K562 (cell line): ENCODE data around the gene FETUB. TPM values are rescaled to one million over a fixed set of nuclear protein-coding genes. Genes with fewer than 3 reads are reported as not detected.
"Not testable (repeated sequence)": the region's sequence is repeated elsewhere in the genome, so short reads cannot be mapped to it uniquely, and the experiment has no call there.

Experiments
- ATAC-seq: fragments of 200-7000 bp; cut with Tn5 transposase; 3 replicates; pipeline ENCODE4 v1.9.1; 2020; ENCODE audit warnings: moderate library complexity
- BruUV-seq: library from RNA; stranded (reverse); fragments of 400-500 nt; replicated peaks from 2 replicates; lab custom pipeline; 2021; lab: Mats Ljungman, UMichigan
- CTCF ChIA-PET: fragments of 300-600 bp; formaldehyde crosslinking; extraction: SDS; loops from one replicate; lab custom pipeline; 2021; ENCODE audit warnings: low intra/inter-chr PET ratio; lab: Yijun Ruan, JAX
- POLR2A ChIA-PET: fragments of 300-600, 350-650 bp; sonication (Branson Sonifier 250); formaldehyde crosslinking; extraction: SDS; loops from one replicate; lab custom pipeline; 2021; ENCODE audit warnings: antibody characterized with exemption, inconsistent platforms; lab: Yijun Ruan, JAX
- DNase-seq, 4 experiments: peaks; one replicate each; pipeline versions ENCODE4 v3.0.0 to v3.0.0-alpha.2; 2011 to 2018; ENCODE audit warnings: low spot score in 3 of 4, mixed read lengths in 3 of 4; ENCODE audit errors: extremely low read depth in 1 of 4
- FAIRE-seq: peaks from 2 replicates; lab custom pipeline; 2011; peaks lifted over from hg19 to GRCh38; lab: Jason Lieb, UNC
- H2AFZ ChIP-seq: 2 replicates; pipeline ENCODE4 v1.6.0; 2011; ENCODE audit warnings: low read depth, low read length, control low read depth, inconsistent platforms
- H3K27ac ChIP-seq: fragments of 200-600 bp; 3 replicates; pipeline ENCODE4 v1.8.0; 2011; ENCODE audit warnings: low read depth, mild to moderate bottlenecking, control low read depth, inconsistent platforms, low read length, moderate library complexity, mixed read lengths; ENCODE audit errors: extremely low read depth
- H3K27me3 ChIP-seq, 2 experiments: fragments of 300-600 bp in 1 of 2; 2 replicates in 1 of 2; 3 replicates in 1 of 2; pipeline versions ENCODE4 v1.6.0 to v1.8.0; 2011; ENCODE audit warnings: inconsistent platforms in 2 of 2, low read length in 2 of 2, mild to moderate bottlenecking in 1 of 2, mixed read lengths in 1 of 2, moderate library complexity in 1 of 2; ENCODE audit not compliant: control insufficient read depth in 2 of 2, insufficient read depth in 2 of 2
- H3K36me3 ChIP-seq: fragments of 300-600 bp; 3 replicates; pipeline ENCODE4 v1.8.0; 2011; ENCODE audit warnings: mild to moderate bottlenecking, low read length, inconsistent platforms; ENCODE audit not compliant: control insufficient read depth, insufficient read depth
- H3K4me1 ChIP-seq, 2 experiments: fragments of 200-600 bp in 1 of 2; replicated peaks in 1 of 2; 2 replicates in 1 of 2; 3 replicates in 1 of 2; pipeline versions ENCODE4 v1.5.1 to v1.8.0; 2011; ENCODE audit warnings: inconsistent platforms in 2 of 2, low read length in 2 of 2, mild to moderate bottlenecking in 1 of 2, mixed read lengths in 1 of 2, moderate library complexity in 1 of 2; ENCODE audit not compliant: control insufficient read depth in 2 of 2, insufficient read depth in 2 of 2
- H3K4me2 ChIP-seq: 2 replicates; pipeline ENCODE4 v1.6.1; 2011; ENCODE audit warnings: low read length, control low read depth, inconsistent platforms, mixed read lengths; ENCODE audit not compliant: insufficient read depth
- H3K4me3 ChIP-seq: fragments of 200-600 bp; sonication (generic), shearing (Covaris generic); 2 replicates; pipeline ENCODE4 v1.5.1; 2016; ENCODE audit warnings: control low read depth, inconsistent platforms
- H3K79me2 ChIP-seq: fragments of 200-600 bp; 3 replicates; pipeline ENCODE4 v1.8.0; 2011; ENCODE audit warnings: low read length, inconsistent platforms; ENCODE audit not compliant: control insufficient read depth, insufficient read depth
- H3K9ac ChIP-seq, 2 experiments: 2 replicates each; pipeline versions ENCODE4 v1.6.0 to v1.6.1; 2011; ENCODE audit warnings: low read depth in 2 of 2, low read length in 2 of 2, control low read depth in 1 of 2, inconsistent platforms in 1 of 2, mild to moderate bottlenecking in 1 of 2, mixed read lengths in 1 of 2; ENCODE audit not compliant: insufficient read depth in 1 of 2
- H3K9me1 ChIP-seq: one replicate; pipeline ENCODE4 v1.6.0; 2011; ENCODE audit warnings: inconsistent platforms, mild to moderate bottlenecking, low read length, moderate library complexity; ENCODE audit not compliant: control insufficient read depth, insufficient read depth
- H3K9me3 ChIP-seq: replicated peaks from 2 replicates; pipeline ENCODE4 v1.5.1; 2011; ENCODE audit warnings: low read depth, low read length, inconsistent platforms; ENCODE audit not compliant: control insufficient read depth, insufficient read depth
- H4K20me1 ChIP-seq: replicated peaks from 2 replicates; pipeline ENCODE4 v1.6.1; 2011; ENCODE audit warnings: low read length, inconsistent platforms, mixed read lengths; ENCODE audit not compliant: control insufficient read depth, insufficient read depth
- CREB3 ChIP-seq: fragments of 450-650 bp; conservative IDR thresholded peaks from 2 replicates; pipeline ENCODE4 v1.6.1; 2016; ENCODE audit warnings: missing genetic modification characterization, low read depth, mild to moderate bottlenecking, missing compliant biosample characterization, moderate library complexity
- FIP1L1 ChIP-seq: fragments of 200-400 bp; formaldehyde crosslinking; IDR thresholded peaks from 2 replicates; pipeline ENCODE4 v1.6.1; 2018; ENCODE audit warnings: mild to moderate bottlenecking, low read depth, low read length; ENCODE audit not compliant: poor library complexity, severe bottlenecking
- FOXA3 ChIP-seq, 2 experiments: fragments of 450-650 bp in 1 of 2; sonication (generic) in 1 of 2; formaldehyde crosslinking; IDR thresholded peaks in 1 of 2; conservative IDR thresholded peaks in 1 of 2; 2 replicates each; pipeline versions ENCODE4 v1.4.0 to v1.8.0; 2020 to 2022; ENCODE audit warnings: mild to moderate bottlenecking in 2 of 2, missing genetic modification reagents in 1 of 2
- KLF13 ChIP-seq: fragments of 450-650 bp; IDR thresholded peaks from 2 replicates; pipeline ENCODE4 v1.6.1; 2016; ENCODE audit warnings: missing genetic modification characterization, low read depth, mild to moderate bottlenecking, missing compliant biosample characterization, moderate library complexity, borderline replicate concordance
- SREBF1 ChIP-seq: fragments of 150-350 bp; IDR thresholded peaks from 2 replicates; pipeline ENCODE4 v1.6.1; 2014; ENCODE audit warnings: antibody characterized with exemption, low read depth, low read length, borderline replicate concordance
- TAF9B ChIP-seq: fragments of 450-650 bp; IDR thresholded peaks from 2 replicates; pipeline ENCODE4 v1.6.1; 2018; ENCODE audit warnings: mild to moderate bottlenecking; ENCODE audit not compliant: partially characterized antibody
- ZNF644 ChIP-seq: fragments of 200-800 bp; sonication (Bioruptor generic); IDR thresholded peaks from 2 replicates; pipeline ENCODE4 v1.6.1; 2016; ENCODE audit warnings: low read depth, missing genetic modification characterization, missing compliant biosample characterization
- ZNF764 ChIP-seq: fragments of 250-450 bp; sonication (Bioruptor Pico); IDR thresholded peaks from 2 replicates; pipeline ENCODE4 v1.4.0; 2020; ENCODE audit warnings: low read depth, mild to moderate bottlenecking, moderate library complexity
- WGBS: fragments of 100-300 bp; shearing (Covaris generic); methylation state at CpG from one replicate; pipeline ENCODE4 v1.1.6; 2016; ENCODE audit warnings: low coverage, mixed read lengths; ENCODE audit not compliant: insufficient coverage; ENCODE audit errors: missing lambda C conversion rate; 5-methylcytosine and 5-hydroxymethylcytosine counted together
- in situ Hi-C: fragments of 300-500 bp; cut with MboI; formaldehyde crosslinking; loops from 4 replicates; pipeline ENCODE4 v1.15.0; 2018; ENCODE audit warnings: inconsistent platforms, mixed read lengths
- intact Hi-C: fragments of 100-400 bp; cut with micrococcal nuclease; formaldehyde crosslinking; loops from 2 replicates; pipeline ENCODE4 v1.14.2; 2022
- polyA plus RNA-seq, 8 experiments: library from polyadenylated mRNA; depleted of rRNA in 4 of 8; stranded (reverse) in 5 of 8; unstranded in 3 of 8; fragments of >200 nt; fragmentation: Nextera tagmentation in 2 of 8; fragmentation: Illumina TruSeq in 1 of 8; extraction: Ambion mirVana in 2 of 8; extraction: Trizol in 1 of 8; gene quantifications; 2 replicates each; pipeline versions ENCODE4 v1.2.1 to v1.2.3, GENCODE V29; 2011 to 2014; ENCODE audit warnings: inconsistent platforms in 1 of 8, missing spikeins in 1 of 8
- total RNA-seq, 7 experiments: library from RNA; depleted of rRNA in 6 of 7; stranded (reverse); fragments of >200 nt in 6 of 7; fragmentation: Illumina TruSeq in 2 of 7; extraction: Trizol in 2 of 7; gene quantifications; 2 replicates each; pipeline versions ENCODE4 v1.2.1 to v1.2.3, GENCODE V29; 2011 to 2021; ENCODE audit warnings: low replicate concordance in 1 of 7

The FETUB gene
- total and polyA plus RNA-seq, 9 of the 15 experiments (the other 6 are each of a cell fraction or from before 2014, with no cell fraction given): not detected

- TF ChIP-seq FOXA3 (CRISPR knock-in tag; conservative IDR thresholded peaks at IDR 0.05 in 1 of 2, IDR thresholded peaks at IDR 0.05 in 1 of 2) (peak in 1 of 2 experiments; percentile 64; a peak in 2 of 4 replicates), ZNF644 (tag) (no peak), ZNF764 (CRISPR knock-in tag) (no peak), FIP1L1 (no peak), KLF13 (tag) (no peak), SREBF1 (no peak), TAF9B (no peak), CREB3 (no peak)
- Histone ChIP-seq H3K36me3 (no peaks in the 10 kb centered on the region), H3K9me1 (no peaks in the 10 kb centered on the region), H3K9me3 (peaks cover 3% of the 10 kb centered on the region; the same call in 1 of the 2 replicates), H3K27ac (no peak overlapping the region), H3K79me2 (no peaks in the 10 kb centered on the region), H2AFZ (no peak overlapping the region), H3K4me2 (no peak overlapping the region), H3K4me1 (no peaks in the 10 kb centered on the region; a peak in 1 of 5 replicates), H3K4me3 (no peak overlapping the region), H3K9ac (no peak overlapping the region), H3K27me3 (peaks cover 9 to 20% of the 10 kb centered on the region in 2 experiments), H4K20me1 (no peaks in the 10 kb centered on the region)
- no TSS peak for BruUV-seq
- in situ Hi-C loops: no loop called here
- DNase-seq: no peak
- ChIA-PET CTCF (interaction anchor here (0.6 kb wide), 2 partner anchors 594 to 1052 kb away, joined by 3 read pairs; no protein-coding TSS in a partner anchor), POLR2A (interaction anchor here (1.6 kb wide), 1 partner anchor 97 kb away, joined by 4 read pairs; no protein-coding TSS in a partner anchor)
- no peak for ATAC-seq
- no peak for FAIRE-seq
- intact Hi-C loops: no loop called here
- 17% methylated on average over 12 of the region's 12 CpGs for WGBS
Observed at GRCh38 chr3:186687120-186687651, 47.0 kb downstream of the FETUB start.

- H3K79me2 ChIP-seq, H3K4me1 ChIP-seq, in situ Hi-C loops, intact Hi-C loops, CTCF ChIA-PET, H3K9ac ChIP-seq, BruUV-seq, DNase-seq, H3K27ac ChIP-seq, ATAC-seq, FAIRE-seq, H3K4me3 ChIP-seq, H3K9me3 ChIP-seq, POLR2A ChIA-PET, H2AFZ ChIP-seq, H4K20me1 ChIP-seq, H3K4me2 ChIP-seq, H3K36me3 ChIP-seq, H3K9me1 ChIP-seq: not testable (repeated sequence)
- 0% methylated on average over 1 of the region's 1 CpG for WGBS
- peaks cover 12 to 30% of the 10 kb centered on the region in 2 experiments for H3K27me3 ChIP-seq
Observed at GRCh38 chr3:186690304-186690703, 50.1 kb downstream of the FETUB start.
